HG03097 (cell line): Measurements from ENCODE around the gene RSAD2.
"Not testable (repeated sequence)": the region's sequence is repeated elsewhere in the genome, so short reads cannot be mapped to it uniquely, and the experiment has no call there.

Source experiments
- ATAC-seq: cut with Tn5 transposase; IDR thresholded peaks from one replicate; pipeline ENCODE4 v1.9.1; 2021; ENCODE audit not compliant: unreplicated experiment, low FRiP score

Gene RSAD2, protein sequence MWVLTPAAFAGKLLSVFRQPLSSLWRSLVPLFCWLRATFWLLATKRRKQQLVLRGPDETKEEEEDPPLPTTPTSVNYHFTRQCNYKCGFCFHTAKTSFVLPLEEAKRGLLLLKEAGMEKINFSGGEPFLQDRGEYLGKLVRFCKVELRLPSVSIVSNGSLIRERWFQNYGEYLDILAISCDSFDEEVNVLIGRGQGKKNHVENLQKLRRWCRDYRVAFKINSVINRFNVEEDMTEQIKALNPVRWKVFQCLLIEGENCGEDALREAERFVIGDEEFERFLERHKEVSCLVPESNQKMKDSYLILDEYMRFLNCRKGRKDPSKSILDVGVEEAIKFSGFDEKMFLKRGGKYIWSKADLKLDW

DNA sequence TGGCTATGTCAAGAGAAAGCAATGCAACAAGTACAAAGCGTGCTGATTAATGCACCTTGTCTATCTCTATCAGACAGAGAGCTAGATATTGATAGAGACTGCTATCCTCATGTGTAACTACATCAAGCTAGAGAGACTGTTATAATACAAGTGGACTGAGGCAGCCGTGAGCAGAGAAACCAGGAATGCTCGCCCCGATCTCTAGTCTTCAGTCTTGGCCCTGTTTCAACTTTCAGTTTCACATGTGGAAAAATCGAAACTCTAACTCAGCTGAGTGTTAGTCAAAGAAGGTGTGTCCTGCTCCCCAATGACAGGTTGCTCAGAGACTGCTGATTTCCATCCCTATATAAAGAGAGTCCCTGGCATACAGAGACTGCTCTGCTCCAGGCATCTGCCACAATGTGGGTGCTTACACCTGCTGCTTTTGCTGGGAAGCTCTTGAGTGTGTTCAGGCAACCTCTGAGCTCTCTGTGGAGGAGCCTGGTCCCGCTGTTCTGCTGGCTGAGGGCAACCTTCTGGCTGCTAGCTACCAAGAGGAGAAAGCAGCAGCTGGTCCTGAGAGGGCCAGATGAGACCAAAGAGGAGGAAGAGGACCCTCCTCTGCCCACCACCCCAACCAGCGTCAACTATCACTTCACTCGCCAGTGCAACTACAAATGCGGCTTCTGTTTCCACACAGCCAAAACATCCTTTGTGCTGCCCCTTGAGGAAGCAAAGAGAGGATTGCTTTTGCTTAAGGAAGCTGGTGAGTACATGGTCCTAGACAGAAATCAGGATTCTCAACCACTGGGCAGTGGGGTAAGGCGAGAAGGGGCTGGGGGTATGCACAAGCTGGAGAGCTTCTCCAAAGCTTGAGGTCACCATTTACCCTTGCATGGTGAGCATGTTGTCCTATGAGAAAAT, at the start of gene RSAD2:
Gene RSAD2 (plus strand): TSS at position 376 of the 903 bp plus-strand sequence. CDS start 24 bp downstream, at position 400.
- ATAC-seq: peak; percentile 75

DNA sequence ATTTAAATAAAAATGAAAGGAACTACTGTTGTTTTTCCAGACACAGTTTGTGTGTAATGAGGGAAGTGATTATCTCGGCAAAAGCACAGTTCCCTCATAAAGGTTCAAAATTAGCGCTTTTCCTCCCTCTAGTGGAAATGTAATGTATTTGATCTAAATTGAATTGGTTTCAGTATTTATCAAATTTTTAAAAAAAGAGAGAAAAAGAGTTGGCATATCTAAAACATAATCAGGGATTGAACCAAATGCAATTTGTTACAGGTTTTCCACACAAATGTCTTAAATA, 49.3 kb upstream of the RSAD2 start:
- no peak for ATAC-seq

DNA sequence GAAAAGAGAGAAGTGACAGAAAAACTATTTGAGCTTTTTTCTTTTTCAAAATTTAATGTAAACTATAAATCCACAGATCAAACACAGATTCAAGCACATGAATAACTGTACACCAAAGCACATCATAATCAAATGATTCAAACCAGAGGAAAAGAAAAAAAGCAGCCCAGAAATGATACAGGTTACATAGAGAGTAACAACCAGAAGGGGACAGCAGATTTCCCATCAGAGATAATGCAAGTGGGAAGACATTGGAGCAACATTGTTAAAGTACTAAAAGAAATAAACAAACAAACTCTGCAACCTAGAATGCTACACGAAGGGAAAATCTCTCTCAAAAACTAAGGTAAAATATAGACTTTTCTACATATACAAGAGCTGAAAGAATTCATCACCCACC, 46.3 kb upstream of the RSAD2 start:
- ATAC-seq: no peak

DNA sequence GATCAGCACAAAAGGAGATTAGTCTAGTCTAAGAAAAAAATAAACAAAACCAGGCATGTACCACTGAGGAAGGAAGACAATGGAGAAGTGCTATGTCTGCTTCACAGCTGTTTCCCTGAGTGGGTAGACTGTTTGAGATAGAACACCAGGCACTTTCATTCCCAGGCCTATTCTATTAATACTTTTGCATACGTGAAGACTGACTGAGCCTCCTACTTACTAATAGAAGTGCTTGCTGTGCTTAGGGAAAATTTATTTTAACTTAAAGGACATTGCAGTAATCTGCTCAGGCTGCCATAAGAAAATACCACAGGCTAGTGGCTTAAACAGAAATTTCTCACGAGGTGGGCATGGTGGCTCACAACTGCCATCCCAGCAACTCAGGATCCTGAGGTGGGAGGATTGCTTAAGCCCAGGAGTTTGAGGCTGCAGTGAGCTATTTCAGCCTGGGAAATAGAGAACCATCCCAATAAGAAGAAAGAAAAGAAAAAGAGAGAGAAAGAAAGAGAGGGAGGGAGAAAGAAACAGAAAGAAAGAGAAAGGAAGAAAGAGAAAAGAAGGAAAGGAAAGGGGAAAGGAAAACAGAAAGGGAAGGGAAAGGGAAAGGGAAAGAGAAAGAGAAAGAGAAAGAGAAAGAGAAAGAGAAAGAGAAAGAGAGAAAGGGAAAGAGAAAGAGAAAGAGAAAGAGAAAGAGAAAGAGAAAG, 44.8 kb upstream of the RSAD2 start:
- ATAC-seq: no peak

DNA sequence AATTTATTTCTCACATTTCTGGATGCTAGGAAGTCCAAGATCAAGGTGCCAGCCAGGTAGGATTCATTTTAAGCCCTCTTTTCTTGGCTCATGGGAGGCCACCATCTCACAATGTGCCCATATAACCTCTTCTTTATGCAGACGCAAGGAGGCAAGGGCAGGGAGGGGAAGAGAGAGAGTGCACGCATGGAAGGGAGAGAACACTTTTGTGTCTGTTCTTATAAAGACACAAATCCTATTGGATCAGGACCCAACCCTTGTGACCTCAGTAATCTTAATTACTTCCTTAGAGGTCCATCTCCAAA, 44.3 kb upstream of the RSAD2 start:
- no peak for ATAC-seq

DNA sequence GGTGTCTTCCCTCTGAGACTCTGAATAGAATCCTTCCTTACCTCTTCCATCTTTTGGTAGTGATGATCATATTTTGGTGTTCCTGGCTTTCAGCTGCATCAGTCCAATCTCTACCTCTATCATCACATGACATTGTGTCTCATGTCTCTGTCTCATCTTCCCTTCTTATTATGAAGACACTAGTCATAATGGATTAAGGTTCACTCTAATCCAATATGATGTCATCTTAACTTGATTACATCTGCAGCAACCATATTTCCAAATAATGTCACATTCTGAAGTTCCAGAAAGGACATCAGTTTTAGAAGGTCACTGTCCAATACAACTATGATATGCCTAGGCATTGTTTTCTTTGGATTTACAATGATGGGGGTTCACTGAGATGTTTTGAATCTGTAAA, 43.4 kb upstream of the RSAD2 start:
- no peak for ATAC-seq

DNA sequence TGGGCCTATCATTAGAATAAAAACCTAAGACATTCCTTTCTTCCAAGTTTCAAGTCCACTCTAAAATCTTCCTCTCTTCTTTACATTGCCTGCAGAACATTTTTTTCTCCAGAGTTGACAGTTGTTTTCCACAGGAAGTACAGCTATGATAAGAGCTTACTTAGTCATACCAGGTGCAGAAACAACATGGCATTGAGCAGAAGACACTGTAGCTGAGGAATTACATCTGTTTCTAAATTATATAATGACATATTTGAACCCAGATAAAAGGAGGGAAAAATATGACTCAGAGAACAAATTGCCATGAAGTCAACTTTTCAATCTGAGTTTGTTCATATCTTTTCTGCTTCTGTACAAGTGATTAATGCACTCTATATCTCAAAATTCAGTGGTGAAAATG, 42.1 kb upstream of the RSAD2 start:
- no peak for ATAC-seq

DNA sequence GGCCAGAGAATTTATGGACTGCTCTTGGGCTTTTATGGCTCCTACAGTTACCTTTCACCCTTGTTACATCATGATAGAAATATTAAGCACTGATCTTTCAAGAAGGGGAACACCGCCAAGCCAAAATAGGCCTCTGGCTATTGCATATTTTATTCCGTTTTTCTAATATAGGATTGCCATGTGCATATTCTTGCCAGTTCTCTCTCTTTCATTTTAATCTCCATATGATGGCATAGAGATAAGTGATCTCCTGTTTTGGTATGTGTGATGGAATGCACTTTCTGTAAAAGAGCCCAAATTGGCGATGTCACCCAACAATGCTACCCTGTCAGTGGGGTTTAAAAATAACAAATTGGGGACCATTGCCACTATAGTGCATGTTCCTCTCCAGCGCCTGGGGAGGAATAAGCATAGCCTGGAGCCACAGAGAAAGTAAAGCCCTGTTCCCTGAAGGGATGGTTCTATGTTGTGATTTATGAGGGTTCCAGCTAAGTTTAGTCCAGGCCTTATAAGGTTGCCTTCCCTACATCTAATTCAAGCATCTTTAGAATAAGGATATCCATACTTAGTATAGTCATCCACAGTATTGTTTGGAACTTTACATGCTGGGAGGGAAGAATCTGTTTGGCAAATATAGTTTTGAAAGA, 38.8 kb upstream of the RSAD2 start:
- no peak for ATAC-seq

DNA sequence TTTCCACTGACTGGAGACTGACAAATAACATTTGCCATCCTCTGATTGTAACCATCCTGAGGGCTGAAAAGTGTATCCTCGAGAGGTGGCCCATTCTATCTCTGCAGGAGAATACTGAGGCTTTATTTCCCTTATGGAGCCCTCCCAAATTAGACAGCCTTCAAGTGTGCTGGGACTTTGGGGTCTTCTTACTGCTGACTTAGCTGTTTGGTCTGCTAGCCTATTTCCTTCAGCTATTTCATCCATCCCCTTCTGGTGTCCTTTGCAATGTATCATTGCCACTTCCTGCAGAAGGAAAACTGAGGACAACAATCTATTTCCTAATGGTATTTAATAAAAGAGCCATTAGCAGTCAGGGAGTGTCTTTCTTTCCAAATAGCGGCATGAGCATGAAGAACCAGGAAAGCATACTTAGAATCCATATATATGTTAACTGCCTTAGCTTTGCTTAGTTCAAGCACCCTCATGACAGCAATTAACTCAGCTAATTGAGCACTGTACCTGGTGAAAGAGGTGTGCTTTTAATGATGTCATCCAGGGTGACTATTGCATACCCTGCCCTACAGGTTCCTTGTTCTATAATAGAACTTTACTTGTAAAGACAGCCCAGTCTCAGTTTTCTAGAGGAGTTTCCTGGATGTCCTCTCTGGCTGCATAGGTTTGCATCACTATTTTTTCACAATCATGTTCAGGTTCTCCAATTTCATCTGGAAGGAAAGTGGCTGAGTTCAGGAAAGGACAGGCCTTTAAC, 35.9 kb upstream of the RSAD2 start:
- ATAC-seq: no peak

DNA sequence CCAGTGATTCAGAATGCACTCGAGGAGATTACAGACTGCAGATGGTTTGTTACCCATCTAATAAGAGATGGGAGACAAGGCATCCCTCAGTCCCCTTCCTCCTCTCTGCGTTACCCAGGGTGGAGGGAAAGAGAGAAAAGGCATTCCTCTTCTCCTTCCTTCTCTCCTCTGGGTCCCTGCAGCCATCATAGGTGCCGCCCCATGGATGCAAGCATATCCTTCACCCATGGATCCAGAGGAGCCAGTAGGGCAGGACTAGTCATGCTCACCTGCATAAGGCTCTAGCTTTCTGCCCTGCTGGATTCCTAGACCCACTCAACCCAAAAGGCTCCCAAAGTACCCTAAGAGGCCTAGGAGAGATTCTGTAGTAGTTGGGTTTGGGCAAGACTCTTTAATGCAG, 32.3 kb upstream of the RSAD2 start:
- ATAC-seq: no peak

DNA sequence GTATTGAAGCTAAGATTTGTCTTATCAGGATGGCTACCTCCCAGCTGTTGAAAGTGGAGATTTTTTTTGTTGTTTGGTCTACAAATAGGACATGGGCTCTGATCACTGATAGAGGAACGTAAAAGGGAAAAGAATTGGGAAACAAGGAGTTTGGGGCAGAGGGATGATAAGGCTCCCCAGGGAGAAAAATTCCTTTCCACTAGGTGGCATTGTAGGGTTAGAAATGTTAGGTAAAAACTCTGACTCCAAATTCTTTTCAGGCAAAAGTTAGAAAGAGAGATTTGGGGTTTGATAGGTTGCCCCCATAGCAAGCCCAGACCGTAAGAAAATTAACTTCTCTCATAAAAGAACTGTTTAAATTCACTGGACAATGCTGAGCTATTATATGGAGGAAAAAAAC, 31.7 kb upstream of the RSAD2 start:
- no peak for ATAC-seq

DNA sequence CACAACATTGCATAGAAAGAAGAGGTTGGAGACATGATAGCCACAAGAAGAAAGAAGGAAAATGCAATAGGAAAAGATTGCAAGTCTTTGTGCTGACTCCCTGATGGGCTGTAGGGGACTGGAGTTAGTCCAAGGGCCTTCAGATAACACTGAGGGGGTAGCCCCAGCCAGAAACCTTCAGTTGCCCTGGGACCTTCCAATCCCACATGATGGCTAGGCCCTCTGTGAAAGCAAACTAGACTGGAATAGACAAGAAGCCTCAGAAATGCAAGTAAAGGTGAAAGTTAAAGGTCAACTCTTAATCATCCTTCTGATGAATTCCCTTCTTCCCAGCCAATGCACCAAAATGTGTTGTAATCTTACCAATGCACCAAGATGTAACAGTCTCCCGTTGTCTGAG, 31.0 kb upstream of the RSAD2 start:
- no peak for ATAC-seq

DNA sequence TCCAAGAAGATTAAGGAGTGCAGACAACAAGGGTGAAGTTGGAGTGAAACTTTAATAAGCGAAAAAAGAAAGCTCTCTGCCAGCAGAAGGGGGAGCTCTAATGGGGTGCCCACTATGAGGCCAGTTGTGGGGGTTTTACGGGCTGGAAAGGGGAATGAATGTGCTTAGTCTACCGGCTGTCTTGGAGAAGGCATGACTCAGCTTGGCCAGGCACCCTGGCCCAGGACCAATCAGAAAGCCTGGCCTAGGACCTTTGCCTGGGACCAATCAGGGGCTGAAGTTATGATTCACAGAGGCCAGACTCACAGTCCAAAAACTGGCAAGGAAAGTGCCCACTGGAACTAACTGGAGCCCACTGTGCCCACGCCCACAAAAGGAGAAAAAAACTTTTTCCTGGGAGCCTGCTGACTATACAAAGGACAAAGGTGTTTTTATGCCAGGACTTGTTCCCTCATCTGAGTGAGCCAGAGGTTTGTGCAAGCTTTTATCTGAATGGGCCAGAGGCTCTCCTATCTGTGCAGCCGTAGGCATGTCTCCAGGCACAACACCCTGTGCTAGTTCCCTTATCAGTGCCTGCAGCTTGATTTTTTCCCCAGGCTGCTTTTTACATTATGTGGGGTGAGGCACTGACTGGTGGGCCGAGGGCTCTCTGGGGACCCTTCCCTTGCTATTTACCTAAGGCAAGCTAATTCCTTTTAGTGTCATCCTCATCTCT, 30.5 kb upstream of the RSAD2 start:
- no peak for ATAC-seq

DNA sequence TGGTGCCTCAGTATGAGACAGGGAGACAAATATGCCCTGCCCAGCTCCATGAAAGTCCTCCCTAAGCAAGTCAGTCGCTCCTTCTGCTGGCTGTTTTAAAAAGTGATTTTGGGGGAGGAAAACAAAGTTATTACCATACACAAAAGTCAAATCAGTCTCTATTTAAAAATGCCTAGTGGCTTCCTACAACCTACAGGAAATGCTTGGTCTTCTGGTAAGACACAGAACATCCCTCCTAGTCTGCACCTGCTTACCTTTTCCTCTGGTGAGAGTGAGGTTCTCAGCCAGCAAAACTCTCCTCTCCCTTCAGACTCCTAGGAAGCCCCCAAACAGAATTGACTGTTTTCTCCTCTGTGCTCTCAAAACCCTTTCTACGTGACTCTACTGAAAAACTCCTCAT, 25.4 kb upstream of the RSAD2 start:
- ATAC-seq: no peak

DNA sequence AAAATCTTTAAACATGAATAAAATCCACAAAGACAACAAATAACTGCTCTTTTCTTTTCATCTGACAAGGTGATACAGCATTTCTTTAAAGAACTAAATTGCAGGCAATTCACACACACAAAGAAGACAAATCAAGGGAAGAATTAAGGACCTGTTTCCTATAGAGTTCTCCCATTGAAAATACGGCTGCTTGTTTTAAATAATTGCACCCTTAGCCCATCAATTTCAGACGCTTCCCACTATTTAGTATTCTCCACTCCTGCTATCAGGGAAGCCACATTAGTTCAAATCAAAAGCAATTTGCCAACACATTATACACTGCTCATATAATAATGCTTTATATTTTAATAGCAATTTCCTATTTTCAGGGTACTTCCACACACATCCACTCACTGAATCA, 23.2 kb upstream of the RSAD2 start:
- no peak for ATAC-seq

DNA sequence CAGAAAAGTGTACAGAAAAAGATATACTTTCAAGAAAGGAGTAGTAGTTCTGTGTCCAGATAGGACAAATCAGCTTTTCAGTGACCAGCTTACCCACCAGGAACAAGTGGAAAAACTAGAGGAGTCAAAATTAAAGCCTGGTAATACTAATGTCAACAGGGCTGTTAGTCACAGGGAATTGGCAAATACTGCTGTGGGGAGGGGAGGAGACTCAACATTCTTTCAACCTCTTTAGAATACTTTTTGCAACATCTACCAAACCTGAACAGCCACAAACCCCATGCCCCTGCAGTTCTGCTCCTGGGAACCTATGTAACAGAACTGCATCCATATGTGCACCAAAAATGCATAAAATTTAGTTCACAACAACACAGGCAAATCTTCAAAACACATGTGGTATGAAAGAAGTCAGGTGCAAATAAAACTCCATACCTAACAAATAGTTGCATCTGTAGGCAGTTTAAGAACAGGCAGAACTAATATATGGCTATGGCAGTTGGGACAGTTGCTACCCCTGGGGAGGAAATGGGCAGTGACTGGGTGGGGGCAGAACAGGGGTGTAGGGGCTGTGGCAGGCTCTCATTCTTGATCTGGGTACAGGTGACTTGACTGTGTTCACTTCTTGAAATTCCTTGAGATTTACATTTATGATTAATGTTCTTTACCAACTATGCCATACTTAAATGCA, 21.6 kb upstream of the RSAD2 start:
- ATAC-seq: no peak

DNA sequence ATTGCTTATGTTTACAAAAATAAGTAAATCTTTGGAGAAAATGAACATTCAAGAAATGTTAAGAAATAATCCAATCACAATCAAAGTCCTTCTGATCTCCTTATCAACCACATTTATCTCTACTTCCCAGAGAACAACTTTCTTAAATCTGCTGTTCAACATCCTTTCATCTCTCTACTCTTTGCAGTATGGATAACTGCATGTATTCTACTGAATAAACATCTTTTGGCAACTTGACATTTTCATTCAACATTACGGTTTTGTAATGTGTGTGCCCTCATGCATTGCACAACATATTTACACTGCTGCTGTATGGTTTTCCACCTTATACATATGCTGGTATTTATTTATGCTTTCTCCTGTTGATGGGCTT, 21.0 kb upstream of the RSAD2 start:
- no peak for ATAC-seq

DNA sequence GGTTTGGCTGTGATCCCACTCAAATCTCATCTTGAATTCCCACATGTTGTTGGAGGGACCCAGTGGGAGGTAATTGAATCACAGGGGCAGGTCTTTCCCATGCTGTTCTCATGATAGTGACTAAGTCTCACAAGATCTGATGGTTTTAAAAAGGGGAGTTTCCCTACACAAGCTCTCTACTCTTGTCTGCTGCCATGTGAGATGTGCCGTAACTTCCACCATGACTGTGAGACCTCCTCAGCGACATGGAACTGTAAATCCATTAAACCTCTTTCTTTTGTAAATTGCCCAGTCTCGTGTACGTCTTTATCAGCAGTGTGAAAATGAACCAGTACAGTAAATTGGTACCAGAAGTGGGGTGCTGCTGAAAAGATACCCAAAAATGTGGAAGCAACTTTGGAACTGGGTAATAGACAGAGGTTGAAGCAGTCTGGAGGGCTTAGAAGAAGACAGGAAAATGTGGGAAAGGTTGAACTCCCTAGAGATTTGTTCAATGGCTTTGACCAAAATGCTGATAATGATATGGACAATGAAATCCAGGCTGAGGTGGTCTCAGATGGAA, 19.0 kb upstream of the RSAD2 start:
- ATAC-seq: not testable (repeated sequence)

DNA sequence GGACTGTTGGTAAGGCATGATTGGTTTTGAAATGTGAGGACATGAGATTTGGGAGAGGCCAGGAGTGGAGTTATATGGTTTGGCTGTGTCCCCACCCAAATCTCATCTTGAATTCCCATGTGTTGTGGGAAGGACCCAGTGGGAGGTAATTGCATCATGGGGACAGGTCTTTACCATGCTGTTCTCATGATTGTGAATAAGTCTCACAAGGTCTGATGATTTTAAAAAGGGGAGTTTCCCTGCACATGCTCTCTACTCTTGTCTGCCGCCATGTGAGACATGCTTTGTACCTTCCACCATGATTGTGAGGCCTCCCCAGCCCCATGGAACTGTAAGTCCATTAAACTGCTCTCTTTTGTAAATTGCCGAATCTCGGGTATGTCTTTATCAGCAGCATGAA, 17.3 kb upstream of the RSAD2 start:
- ATAC-seq: no peak
